Hypothalamus (tissue), 51 donors: ENCODE results near the gene TPM1.

Experiments used
- DNase-seq, 51 donors: peaks; one replicate each; lab custom pipeline; 2025; lab: John Stamatoyannopoulos, UW

The TPM1 gene

GRCh38 chr15:63015618-63016017 is 26.9 kb upstream of the TPM1 start:
- DNase-seq = no peak

GRCh38 chr15:63016234-63016633 is 26.3 kb upstream of the TPM1 start:
- DNase-seq = no peak

GRCh38 chr15:63018639-63019038 is 23.9 kb upstream of the TPM1 start:
- no peak for DNase-seq

- DNase-seq = no peak
These were observed 22.9 kb upstream of the TPM1 start for GRCh38 chr15:63019511-63020109.

- no peak for DNase-seq
These were observed 22.4 kb upstream of the TPM1 start for GRCh38 chr15:63020128-63020527.

GRCh38 chr15:63020759-63021430 is 21.7 kb upstream of the TPM1 start:
- no peak for DNase-seq

- no peak for DNase-seq
These were observed 20.4 kb upstream of the TPM1 start for GRCh38 chr15:63022181-63022580.

GRCh38 chr15:63022663-63023062 is 19.9 kb upstream of the TPM1 start:
- DNase-seq = no peak

- DNase-seq = no peak
These were observed 19.1 kb upstream of the TPM1 start for GRCh38 chr15:63023351-63023945.

GRCh38 chr15:63025460-63025859 is 17.1 kb upstream of the TPM1 start:
- no peak for DNase-seq

- no peak for DNase-seq
These were observed 14.9 kb upstream of the TPM1 start for GRCh38 chr15:63027646-63028045.

GRCh38 chr15:63028442-63029110 is 14.0 kb upstream of the TPM1 start:
- DNase-seq = no peak

GRCh38 chr15:63029676-63030075 is 12.9 kb upstream of the TPM1 start:
- DNase-seq = no peak

GRCh38 chr15:63030101-63030551 is 12.4 kb upstream of the TPM1 start:
- DNase-seq = peak in 7 of 51 donors; percentile 2 to 21 (median 8)

GRCh38 chr15:63034578-63034977 is 8.0 kb upstream of the TPM1 start:
- no peak for DNase-seq

- DNase-seq = no peak
These were observed 7.3 kb upstream of the TPM1 start for GRCh38 chr15:63035253-63035652.

GRCh38 chr15:63035977-63036376 is 6.6 kb upstream of the TPM1 start:
- DNase-seq = no peak

GRCh38 chr15:63037976-63038720 is 4.4 kb upstream of the TPM1 start:
- no peak for DNase-seq

- no peak for DNase-seq
These were observed 3.4 kb upstream of the TPM1 start for GRCh38 chr15:63038926-63039673.

GRCh38 chr15:63039811-63040210 is 2.7 kb upstream of the TPM1 start:
- no peak for DNase-seq
